Loucy (cell line): ENCODE data around the gene JARID2.

Experiments
- EZH2phosphoT487 ChIP-seq: fragments of 200-600 bp; IDR thresholded peaks from 2 replicates; pipeline ENCODE4 v1.6.1; 2018; ENCODE audit warnings: antibody characterized with exemption, mild to moderate bottlenecking, moderate library complexity, borderline replicate concordance
- TF ChIP-seq, protein P1 (sequence below): fragments of 200-600 bp; sonication (generic); conservative IDR thresholded peaks from 2 replicates; pipeline ENCODE4 v1.5.1; 2014; ENCODE audit warnings: mild to moderate bottlenecking, antibody characterized with exemption, low read length

DNA sequence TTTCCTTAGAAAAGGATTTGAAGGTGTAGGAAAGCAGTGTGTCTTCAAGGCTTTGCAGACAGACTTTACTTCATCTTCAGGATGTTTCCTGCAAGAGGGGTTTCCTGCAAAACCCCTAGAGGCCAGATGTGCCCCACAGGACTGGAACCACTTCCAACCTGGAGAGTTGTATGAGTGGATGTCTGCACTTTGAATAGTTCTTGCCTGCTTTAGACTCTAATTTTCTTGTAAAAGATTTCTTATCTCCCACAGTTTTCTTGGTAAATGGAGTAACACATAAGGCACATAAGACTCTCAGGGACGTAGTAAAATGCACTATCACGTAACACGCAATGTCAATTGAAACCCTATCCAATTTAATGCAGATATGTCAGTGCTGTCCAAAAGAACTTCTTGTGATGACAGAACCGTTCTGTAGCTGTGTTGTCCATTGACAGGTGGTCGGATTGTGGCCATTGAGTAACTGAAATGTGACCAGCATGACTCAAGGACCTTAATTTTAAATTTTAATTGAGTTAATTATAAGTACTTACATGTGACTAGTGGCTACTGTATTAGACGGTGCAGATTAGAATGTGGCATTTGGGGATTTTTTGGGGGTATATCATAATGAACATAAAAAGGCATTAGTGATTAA, 118.7 kb downstream of the JARID2 start:
- TF ChIP-seq, protein P1, sequence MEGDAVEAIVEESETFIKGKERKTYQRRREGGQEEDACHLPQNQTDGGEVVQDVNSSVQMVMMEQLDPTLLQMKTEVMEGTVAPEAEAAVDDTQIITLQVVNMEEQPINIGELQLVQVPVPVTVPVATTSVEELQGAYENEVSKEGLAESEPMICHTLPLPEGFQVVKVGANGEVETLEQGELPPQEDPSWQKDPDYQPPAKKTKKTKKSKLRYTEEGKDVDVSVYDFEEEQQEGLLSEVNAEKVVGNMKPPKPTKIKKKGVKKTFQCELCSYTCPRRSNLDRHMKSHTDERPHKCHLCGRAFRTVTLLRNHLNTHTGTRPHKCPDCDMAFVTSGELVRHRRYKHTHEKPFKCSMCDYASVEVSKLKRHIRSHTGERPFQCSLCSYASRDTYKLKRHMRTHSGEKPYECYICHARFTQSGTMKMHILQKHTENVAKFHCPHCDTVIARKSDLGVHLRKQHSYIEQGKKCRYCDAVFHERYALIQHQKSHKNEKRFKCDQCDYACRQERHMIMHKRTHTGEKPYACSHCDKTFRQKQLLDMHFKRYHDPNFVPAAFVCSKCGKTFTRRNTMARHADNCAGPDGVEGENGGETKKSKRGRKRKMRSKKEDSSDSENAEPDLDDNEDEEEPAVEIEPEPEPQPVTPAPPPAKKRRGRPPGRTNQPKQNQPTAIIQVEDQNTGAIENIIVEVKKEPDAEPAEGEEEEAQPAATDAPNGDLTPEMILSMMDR: no peak; the same call in 1 of the 2 replicates
- no peak for TF ChIP-seq EZH2phosphoT487
